ENCODE data around the gene PAQR8.

DNA sequence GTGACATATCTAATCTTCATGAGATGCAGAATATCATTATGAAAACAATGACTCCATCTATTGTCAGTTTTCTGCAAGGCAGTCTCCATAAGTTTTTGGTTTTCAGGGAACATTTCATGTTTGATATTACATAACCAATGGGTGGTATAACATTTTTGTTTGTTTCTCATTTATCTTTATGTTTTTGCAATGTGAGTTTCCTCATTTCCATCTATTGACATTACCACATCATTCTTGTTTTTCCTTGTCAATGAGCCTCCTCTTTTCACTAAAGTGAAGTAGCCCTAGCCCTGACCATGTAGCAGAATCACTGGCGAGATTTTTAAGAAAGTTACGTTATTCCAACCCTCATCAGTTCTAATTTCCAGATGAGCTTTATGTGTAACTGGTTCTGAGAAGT, 62.6 kb downstream of the PAQR8 start:
- TF ChIP-seq, protein P1, sequence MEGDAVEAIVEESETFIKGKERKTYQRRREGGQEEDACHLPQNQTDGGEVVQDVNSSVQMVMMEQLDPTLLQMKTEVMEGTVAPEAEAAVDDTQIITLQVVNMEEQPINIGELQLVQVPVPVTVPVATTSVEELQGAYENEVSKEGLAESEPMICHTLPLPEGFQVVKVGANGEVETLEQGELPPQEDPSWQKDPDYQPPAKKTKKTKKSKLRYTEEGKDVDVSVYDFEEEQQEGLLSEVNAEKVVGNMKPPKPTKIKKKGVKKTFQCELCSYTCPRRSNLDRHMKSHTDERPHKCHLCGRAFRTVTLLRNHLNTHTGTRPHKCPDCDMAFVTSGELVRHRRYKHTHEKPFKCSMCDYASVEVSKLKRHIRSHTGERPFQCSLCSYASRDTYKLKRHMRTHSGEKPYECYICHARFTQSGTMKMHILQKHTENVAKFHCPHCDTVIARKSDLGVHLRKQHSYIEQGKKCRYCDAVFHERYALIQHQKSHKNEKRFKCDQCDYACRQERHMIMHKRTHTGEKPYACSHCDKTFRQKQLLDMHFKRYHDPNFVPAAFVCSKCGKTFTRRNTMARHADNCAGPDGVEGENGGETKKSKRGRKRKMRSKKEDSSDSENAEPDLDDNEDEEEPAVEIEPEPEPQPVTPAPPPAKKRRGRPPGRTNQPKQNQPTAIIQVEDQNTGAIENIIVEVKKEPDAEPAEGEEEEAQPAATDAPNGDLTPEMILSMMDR (IDR thresholded peaks at IDR 0.05): no peak
- TF ChIP-seq POLR2AphosphoS5 (IDR thresholded peaks at IDR 0.05) (no peak), POLR2A (IDR thresholded peaks at IDR 0.05) (no peak), EP300 (IDR thresholded peaks at IDR 0.05; ENCODE audit: low read depth) (no peak)

Data from transverse colon (tissue), 4 donors.